Measurements from ENCODE around the gene IFT20. TPM values are rescaled to one million over a fixed set of nuclear protein-coding genes. Genes with fewer than 3 reads are reported as not detected.
A peak's percentile ranks its signal among the peaks of the same experiment; 100 is the strongest.

Gene IFT20
- total and polyA plus RNA-seq, 2 experiments from 2014 or later = 41.9 to 73.8 TPM

DNA sequence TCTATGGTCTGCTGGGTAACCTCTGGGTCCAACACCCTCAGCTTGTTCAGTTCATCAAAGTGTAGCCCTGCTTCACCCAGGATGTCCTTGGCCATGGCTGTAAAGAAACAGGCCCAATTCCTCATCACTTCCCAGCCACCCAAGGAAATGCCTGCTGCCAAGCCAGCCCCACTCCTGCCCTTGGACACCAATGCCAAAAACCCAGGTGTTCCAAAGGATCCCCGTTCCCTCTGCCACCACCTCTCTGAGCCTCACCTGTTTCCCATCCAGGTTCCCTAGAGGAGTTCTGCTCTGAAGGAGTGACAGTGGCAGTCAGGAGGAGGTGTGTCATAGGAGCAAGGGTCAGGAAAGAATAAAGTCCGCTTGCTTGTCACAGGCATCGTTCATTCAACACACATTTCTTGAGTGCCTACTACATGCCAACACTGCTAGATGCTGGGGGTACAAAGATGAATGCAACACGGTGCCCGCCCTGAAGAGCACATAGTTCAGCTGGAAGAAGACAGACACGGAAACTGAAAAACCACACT lies 3.3 kb downstream of the IFT20 start:
- no peak for DNase-seq (ENCODE audit: low read depth in 1 of 2, low spot score in 1 of 2)
- TF ChIP-seq, protein P1, sequence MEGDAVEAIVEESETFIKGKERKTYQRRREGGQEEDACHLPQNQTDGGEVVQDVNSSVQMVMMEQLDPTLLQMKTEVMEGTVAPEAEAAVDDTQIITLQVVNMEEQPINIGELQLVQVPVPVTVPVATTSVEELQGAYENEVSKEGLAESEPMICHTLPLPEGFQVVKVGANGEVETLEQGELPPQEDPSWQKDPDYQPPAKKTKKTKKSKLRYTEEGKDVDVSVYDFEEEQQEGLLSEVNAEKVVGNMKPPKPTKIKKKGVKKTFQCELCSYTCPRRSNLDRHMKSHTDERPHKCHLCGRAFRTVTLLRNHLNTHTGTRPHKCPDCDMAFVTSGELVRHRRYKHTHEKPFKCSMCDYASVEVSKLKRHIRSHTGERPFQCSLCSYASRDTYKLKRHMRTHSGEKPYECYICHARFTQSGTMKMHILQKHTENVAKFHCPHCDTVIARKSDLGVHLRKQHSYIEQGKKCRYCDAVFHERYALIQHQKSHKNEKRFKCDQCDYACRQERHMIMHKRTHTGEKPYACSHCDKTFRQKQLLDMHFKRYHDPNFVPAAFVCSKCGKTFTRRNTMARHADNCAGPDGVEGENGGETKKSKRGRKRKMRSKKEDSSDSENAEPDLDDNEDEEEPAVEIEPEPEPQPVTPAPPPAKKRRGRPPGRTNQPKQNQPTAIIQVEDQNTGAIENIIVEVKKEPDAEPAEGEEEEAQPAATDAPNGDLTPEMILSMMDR (IDR thresholded peaks at IDR 0.05; ENCODE audit: low read depth, low read length) = no peak
- Histone ChIP-seq H3K4me1 (ENCODE audit: low read depth) (peaks cover 4% of the 10 kb centered on the region), H3K27me3 (no peaks in the 10 kb centered on the region), H3K27ac (no peak overlapping the region), H3K4me3 (no peak overlapping the region), H3K36me3 (peaks cover 9% of the 10 kb centered on the region), H3K9me3 (ENCODE audit: low read depth) (no peaks in the 10 kb centered on the region)

GRCh38 chr17:28330671-28331070 lies 4.6 kb downstream of the IFT20 start:
- Histone ChIP-seq H3K27ac (no peak overlapping the region), H3K4me3 (no peak overlapping the region), H3K27me3 (no peaks in the 10 kb centered on the region), H3K36me3 (peaks cover 13% of the 10 kb centered on the region), H3K4me1 (ENCODE audit: low read depth) (peaks cover 4% of the 10 kb centered on the region), H3K9me3 (ENCODE audit: low read depth) (no peaks in the 10 kb centered on the region)
- DNase-seq (ENCODE audit: low read depth in 1 of 2, low spot score in 1 of 2) = no peak
- TF ChIP-seq, protein P1 (IDR thresholded peaks at IDR 0.05; ENCODE audit: low read depth, low read length) = no peak

DNA sequence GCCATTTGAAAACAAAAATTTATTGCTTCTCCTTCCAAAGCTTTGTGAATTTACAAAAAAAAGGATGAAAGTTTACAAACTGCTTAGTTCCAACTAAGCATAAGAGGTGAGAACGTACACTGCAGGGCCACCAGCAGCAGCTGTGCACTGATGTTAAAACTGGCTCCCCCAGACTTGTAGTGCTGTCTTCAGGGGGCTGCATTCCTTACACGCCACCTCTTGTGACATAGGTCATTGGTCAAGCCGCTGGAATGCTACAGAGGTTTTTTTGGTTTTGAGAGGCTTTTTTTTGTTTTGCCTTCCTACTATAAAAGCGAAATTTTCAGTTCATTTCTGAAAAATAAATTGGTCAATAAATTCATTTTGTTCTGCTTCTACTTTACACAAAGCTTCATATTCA lies 6.9 kb downstream of the IFT20 start:
- Histone ChIP-seq H3K4me1 (ENCODE audit: low read depth) (no peaks in the 10 kb centered on the region), H3K27ac (peak overlapping the region; percentile 45), H3K9me3 (ENCODE audit: low read depth) (no peaks in the 10 kb centered on the region), H3K27me3 (no peaks in the 10 kb centered on the region), H3K4me3 (no peak overlapping the region), H3K36me3 (peaks cover 13% of the 10 kb centered on the region)
- DNase-seq (ENCODE audit: low read depth in 1 of 2, low spot score in 1 of 2) = peak in 1 of 2 donors; percentile 56
- TF ChIP-seq, protein P1 (IDR thresholded peaks at IDR 0.05; ENCODE audit: low read depth, low read length) = no peak

GRCh38 chr17:28327709-28328108 lies 7.6 kb downstream of the IFT20 start:
- TF ChIP-seq, protein P1 (IDR thresholded peaks at IDR 0.05; ENCODE audit: low read depth, low read length) = no peak
- H3K27me3 ChIP-seq = no peaks in the 10 kb centered on the region
- no peaks in the 10 kb centered on the region for H3K9me3 ChIP-seq (ENCODE audit: low read depth)
- H3K27ac ChIP-seq = peak overlapping the region; percentile 45
- H3K36me3 ChIP-seq = peaks cover 13% of the 10 kb centered on the region
- DNase-seq (ENCODE audit: low read depth in 1 of 2, low spot score in 1 of 2) = no peak
- H3K4me1 ChIP-seq (ENCODE audit: low read depth) = no peaks in the 10 kb centered on the region
- H3K4me3 ChIP-seq = no peak overlapping the region

DNA sequence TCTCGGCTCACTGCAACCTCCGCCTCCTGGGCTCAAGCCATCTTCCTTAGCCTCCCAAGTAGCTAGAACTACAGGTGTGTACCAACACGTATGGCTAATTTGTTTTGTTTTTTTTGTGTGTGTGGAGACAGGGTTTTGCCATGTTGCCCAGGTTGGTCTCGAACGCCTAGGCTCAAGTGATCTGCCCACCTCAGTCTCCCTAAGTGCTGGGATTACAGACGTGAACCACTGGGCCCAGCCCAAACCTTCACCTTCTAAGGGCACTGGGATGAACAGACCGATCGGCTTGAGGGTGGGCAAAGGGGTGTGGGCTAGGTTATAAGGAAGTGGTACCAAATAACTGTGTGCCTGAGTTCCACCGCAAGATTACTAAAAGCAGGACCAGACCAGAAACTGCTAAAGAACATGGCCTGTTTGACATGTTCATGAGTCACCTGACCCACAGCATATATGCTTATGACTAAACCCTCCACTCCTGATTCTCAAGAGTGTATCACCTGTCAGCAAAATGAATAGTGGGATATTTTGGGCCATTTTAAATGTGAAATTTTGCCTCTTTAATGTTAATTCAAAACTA lies 8.2 kb downstream of the IFT20 start:
- TF ChIP-seq, protein P1 (IDR thresholded peaks at IDR 0.05; ENCODE audit: low read depth, low read length) = no peak
- Histone ChIP-seq H3K4me3 (no peak overlapping the region), H3K9me3 (ENCODE audit: low read depth) (no peaks in the 10 kb centered on the region), H3K4me1 (ENCODE audit: low read depth) (no peaks in the 10 kb centered on the region), H3K27me3 (no peaks in the 10 kb centered on the region), H3K36me3 (peaks cover 13% of the 10 kb centered on the region), H3K27ac (no peak overlapping the region)
- no peak for DNase-seq (ENCODE audit: low read depth in 1 of 2, low spot score in 1 of 2)
